Astrocyte of the cerebellum (primary cell): ENCODE measurements around the gene FMC1.

Experiments used
- DNase-seq: peaks from one replicate; pipeline ENCODE4 v3.0.0-alpha.2; 2011; ENCODE audit warnings: low read depth
- H3K4me3 ChIP-seq: 2 replicates; pipeline ENCODE4 v1.5.1; 2011; ENCODE audit warnings: mild to moderate bottlenecking, low read depth, low read length, moderate library complexity
- CTCF ChIP-seq: IDR thresholded peaks from 2 replicates; pipeline ENCODE4 v1.5.1; 2012; ENCODE audit warnings: low read length, low read depth, moderate library complexity, mild to moderate bottlenecking; ENCODE audit errors: missing control alignments
- in situ Hi-C: cut with HindIII; loops from 2 replicates; pipeline ENCODE4 v1.10.0; 2017; ENCODE audit warnings: low sequenced_read_pairs

Gene FMC1

GRCh38 chr7:139370301-139370942, 29.3 kb downstream of the FMC1 start:
- H3K4me3 ChIP-seq, result no peak overlapping the region
- in situ Hi-C loops, result no loop called here
- DNase-seq, result no peak
- no peak for TF ChIP-seq CTCF

- no peak for DNase-seq
- in situ Hi-C loops, result no loop called here
- no peak overlapping the region for H3K4me3 ChIP-seq
- no peak for TF ChIP-seq CTCF
Observed at GRCh38 chr7:139370943-139371313, 29.8 kb downstream of the FMC1 start.

- in situ Hi-C loops, result no loop called here
- H3K4me3 ChIP-seq, result no peak overlapping the region
- DNase-seq, result no peak
- TF ChIP-seq CTCF, result no peak
Observed at GRCh38 chr7:139374246-139374645, 33.1 kb downstream of the FMC1 start.

- no peak for DNase-seq
- in situ Hi-C loops, result no loop called here
- TF ChIP-seq CTCF, result no peak
Observed at GRCh38 chr7:139382439-139382838, 41.3 kb downstream of the FMC1 start.

GRCh38 chr7:139384611-139385010, 43.5 kb downstream of the FMC1 start:
- no peak for DNase-seq
- in situ Hi-C loops, result no loop called here
- H3K4me3 ChIP-seq, result no peak overlapping the region

More at GRCh38 chr7:139382439-139382838, 41.3 kb downstream of the FMC1 start:
- no peak overlapping the region for H3K4me3 ChIP-seq

GRCh38 chr7:139387594-139387993, 46.5 kb downstream of the FMC1 start:
- no peak overlapping the region for H3K4me3 ChIP-seq
- no peak for TF ChIP-seq CTCF
- in situ Hi-C loops, result no loop called here
- DNase-seq, result no peak

More at GRCh38 chr7:139384611-139385010, 43.5 kb downstream of the FMC1 start:
- TF ChIP-seq CTCF, result no peak
